Measurements from ENCODE around the gene HOXB5. TPM values are rescaled to one million over a fixed set of nuclear protein-coding genes. Genes with fewer than 3 reads are reported as not detected.

The HOXB5 gene
- total RNA-seq, 2 experiments from 2014 or later: not detected

DNA sequence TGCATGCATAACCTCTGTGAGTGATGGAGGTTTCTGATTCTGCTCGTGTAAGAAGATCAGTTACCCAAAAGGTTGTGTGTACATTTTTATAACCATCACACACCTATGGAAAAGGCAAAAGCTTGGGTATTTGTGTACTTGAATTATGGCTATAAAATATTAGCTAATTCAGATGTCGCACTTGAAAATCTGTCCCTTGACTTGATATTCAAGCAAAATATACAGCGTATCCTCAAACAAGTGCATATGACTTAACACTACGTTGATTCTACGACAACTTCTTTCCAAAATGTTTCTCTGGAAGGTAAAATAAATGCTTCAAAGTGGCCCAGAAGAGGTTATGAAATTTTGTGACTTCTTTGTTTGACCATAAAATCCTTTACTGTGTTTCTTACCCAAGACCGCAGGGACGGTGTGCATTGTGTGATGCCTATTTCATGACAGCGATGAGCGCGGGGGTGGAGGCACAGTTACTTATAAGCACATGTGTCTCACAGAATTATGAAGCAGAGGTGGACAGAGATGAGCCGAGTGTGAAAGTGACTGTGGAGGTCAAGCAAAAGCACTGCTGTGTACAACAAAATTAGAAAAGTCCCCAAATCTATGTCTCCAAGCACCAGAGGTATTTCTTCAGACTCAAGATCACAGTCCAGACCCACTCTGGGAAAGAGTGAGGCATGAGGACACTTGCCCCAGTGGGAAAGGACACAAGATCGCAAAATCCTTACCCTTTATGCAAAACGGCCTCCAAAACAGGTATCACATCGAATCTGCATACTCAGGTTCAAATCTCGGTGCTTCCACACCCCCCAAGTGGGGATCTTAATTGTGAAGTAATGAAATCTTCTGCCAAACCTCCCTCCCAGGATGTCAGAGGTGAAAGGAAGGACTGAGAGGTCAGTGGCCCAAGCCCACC is 36.7 kb upstream of the HOXB5 start:
- H3K27me3 Mint-ChIP-seq: peaks cover 98% of the 10 kb centered on the region
- H3K36me3 Mint-ChIP-seq (ENCODE audit: low read depth): no peaks in the 10 kb centered on the region
- TF ChIP-seq, protein P1, sequence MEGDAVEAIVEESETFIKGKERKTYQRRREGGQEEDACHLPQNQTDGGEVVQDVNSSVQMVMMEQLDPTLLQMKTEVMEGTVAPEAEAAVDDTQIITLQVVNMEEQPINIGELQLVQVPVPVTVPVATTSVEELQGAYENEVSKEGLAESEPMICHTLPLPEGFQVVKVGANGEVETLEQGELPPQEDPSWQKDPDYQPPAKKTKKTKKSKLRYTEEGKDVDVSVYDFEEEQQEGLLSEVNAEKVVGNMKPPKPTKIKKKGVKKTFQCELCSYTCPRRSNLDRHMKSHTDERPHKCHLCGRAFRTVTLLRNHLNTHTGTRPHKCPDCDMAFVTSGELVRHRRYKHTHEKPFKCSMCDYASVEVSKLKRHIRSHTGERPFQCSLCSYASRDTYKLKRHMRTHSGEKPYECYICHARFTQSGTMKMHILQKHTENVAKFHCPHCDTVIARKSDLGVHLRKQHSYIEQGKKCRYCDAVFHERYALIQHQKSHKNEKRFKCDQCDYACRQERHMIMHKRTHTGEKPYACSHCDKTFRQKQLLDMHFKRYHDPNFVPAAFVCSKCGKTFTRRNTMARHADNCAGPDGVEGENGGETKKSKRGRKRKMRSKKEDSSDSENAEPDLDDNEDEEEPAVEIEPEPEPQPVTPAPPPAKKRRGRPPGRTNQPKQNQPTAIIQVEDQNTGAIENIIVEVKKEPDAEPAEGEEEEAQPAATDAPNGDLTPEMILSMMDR (IDR thresholded peaks at IDR 0.05): no peak
- peaks cover 88 to 97% of the 10 kb centered on the region in 2 experiments for H3K27me3 ChIP-seq (ENCODE audit: control insufficient read depth in 1 of 2, insufficient read depth in 2 of 2, low read length in 2 of 2)
- H3K36me3 ChIP-seq (ENCODE audit: insufficient read depth, low read length): no peaks in the 10 kb centered on the region
- CTCF ChIA-PET: no interaction called here
- ATAC-seq (ENCODE audit: poor library complexity) (no peak), DNase-seq (no peak)
- peaks cover 33% of the 10 kb centered on the region for H3K4me1 ChIP-seq (ENCODE audit: insufficient read depth, low read length)
- intact Hi-C loops (cut with DNase I, micrococcal nuclease): no loop called here
- H3K9me3 Mint-ChIP-seq: no peaks in the 10 kb centered on the region
- no peak overlapping the region for H3K27ac ChIP-seq (ENCODE audit: low read depth in 1 of 2, low read length in 2 of 2)
- no peak overlapping the region for H3K27ac Mint-ChIP-seq
- POLR2A ChIA-PET: interaction anchor here (1.4 kb wide), 1 partner anchor 314 kb away, joined by 3 read pairs; the partner anchor contains the start of gene SNF8
- peaks cover 0 to 24% of the 10 kb centered on the region in 2 experiments for H3K9me3 ChIP-seq (ENCODE audit: control insufficient read depth in 1 of 2, insufficient read depth in 1 of 2, low read length in 2 of 2)
- peaks cover 21% of the 10 kb centered on the region for H3K4me1 Mint-ChIP-seq (ENCODE audit: low read depth)
- no peak overlapping the region for H3K4me3 ChIP-seq (ENCODE audit: low read length)
- no peak overlapping the region for H3K4me3 Mint-ChIP-seq

DNA sequence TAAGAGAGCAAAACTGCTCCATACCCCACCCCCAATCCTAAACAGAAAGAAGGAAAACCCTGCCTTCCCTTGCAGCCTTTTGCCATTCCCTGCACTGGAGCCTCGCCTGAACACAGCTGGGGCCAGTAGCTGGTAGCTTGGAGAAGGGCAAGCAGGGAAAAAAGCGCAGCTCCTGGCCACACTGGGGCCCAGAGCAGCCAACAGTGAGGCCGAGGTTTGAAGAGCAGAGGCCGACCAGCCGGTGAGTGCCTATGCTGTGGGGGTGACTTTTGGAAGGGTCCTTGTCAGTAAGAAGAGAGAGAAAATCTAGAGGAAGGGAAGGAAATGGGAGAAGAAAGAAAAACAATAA is 35.8 kb upstream of the HOXB5 start:
- POLR2A ChIA-PET: interaction anchor here (1.1 to 1.4 kb wide), 2 partner anchors 10 to 315 kb away, joined by 3 read pairs; partner anchors contain the start of gene SNF8
- H3K9me3 ChIP-seq (ENCODE audit: control insufficient read depth in 1 of 2, insufficient read depth in 1 of 2, low read length in 2 of 2): peaks cover 0 to 22% of the 10 kb centered on the region in 2 experiments
- no peak overlapping the region for H3K4me3 ChIP-seq (ENCODE audit: low read length)
- peaks cover 98% of the 10 kb centered on the region for H3K27me3 Mint-ChIP-seq
- no peaks in the 10 kb centered on the region for H3K36me3 ChIP-seq (ENCODE audit: insufficient read depth, low read length)
- H3K27ac Mint-ChIP-seq: no peak overlapping the region
- peaks cover 21% of the 10 kb centered on the region for H3K4me1 Mint-ChIP-seq (ENCODE audit: low read depth)
- H3K4me3 Mint-ChIP-seq: no peak overlapping the region
- H3K27ac ChIP-seq (ENCODE audit: low read depth in 1 of 2, low read length in 2 of 2): no peak overlapping the region
- peaks cover 86 to 97% of the 10 kb centered on the region in 2 experiments for H3K27me3 ChIP-seq (ENCODE audit: control insufficient read depth in 1 of 2, insufficient read depth in 2 of 2, low read length in 2 of 2)
- no peaks in the 10 kb centered on the region for H3K9me3 Mint-ChIP-seq
- peaks cover 40% of the 10 kb centered on the region for H3K4me1 ChIP-seq (ENCODE audit: insufficient read depth, low read length)
- no peaks in the 10 kb centered on the region for H3K36me3 Mint-ChIP-seq (ENCODE audit: low read depth)
- DNase-seq (no peak), ATAC-seq (ENCODE audit: poor library complexity) (no peak)
- TF ChIP-seq, protein P1 (IDR thresholded peaks at IDR 0.05): no peak
- intact Hi-C loops (cut with DNase I, micrococcal nuclease): no loop called here
- CTCF ChIA-PET: no interaction called here

DNA sequence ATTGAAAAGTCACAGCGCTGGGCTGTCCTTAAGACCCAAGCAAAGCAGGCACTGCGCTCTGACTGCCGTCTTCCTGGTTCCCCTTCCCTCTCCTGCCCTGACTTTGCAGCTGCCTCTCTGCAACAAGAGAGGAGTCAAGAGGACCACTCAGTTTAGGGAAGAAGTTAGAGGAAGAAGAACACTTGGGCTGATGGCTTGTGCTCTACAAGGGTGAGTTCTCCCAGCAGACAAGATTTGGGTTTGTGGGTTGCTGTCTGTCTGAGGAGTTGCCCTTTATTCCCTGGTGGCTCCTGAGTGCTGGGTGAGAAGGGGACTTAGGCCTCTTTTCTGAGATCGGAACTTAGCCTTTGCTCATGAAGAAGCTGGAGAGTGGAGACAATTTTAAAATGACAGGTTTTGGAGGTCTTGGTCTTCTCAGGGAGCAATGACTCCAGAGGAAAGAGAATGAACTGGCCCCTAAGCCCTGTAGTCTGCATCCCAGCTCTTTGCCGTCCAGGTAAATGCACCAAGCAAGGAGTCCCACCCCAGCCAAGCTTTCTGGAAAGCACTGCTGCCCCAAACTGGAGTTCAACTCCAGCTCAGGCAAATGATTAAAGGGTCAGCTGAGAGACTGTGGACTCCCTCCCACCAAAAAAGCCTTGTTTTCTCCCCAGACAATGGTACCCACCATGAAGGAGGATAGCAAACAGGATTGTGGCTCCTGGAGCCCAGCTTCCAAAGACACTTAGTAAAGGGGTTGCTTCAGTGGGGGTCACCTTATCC is 35.3 kb upstream of the HOXB5 start:
- Histone ChIP-seq H3K4me3 (ENCODE audit: low read length) (no peak overlapping the region), H3K27me3 (ENCODE audit: control insufficient read depth in 1 of 2, insufficient read depth in 2 of 2, low read length in 2 of 2) (peaks cover 86 to 97% of the 10 kb centered on the region in 2 experiments), H3K4me1 (ENCODE audit: insufficient read depth, low read length) (peaks cover 35% of the 10 kb centered on the region), H3K9me3 (ENCODE audit: control insufficient read depth in 1 of 2, insufficient read depth in 1 of 2, low read length in 2 of 2) (peaks cover 0 to 16% of the 10 kb centered on the region in 2 experiments), H3K27ac (ENCODE audit: low read depth in 1 of 2, low read length in 2 of 2) (no peak overlapping the region), H3K36me3 (ENCODE audit: insufficient read depth, low read length) (no peaks in the 10 kb centered on the region)
- intact Hi-C loops (cut with DNase I, micrococcal nuclease): no loop called here
- POLR2A ChIA-PET: interaction anchor here (1.1 to 1.8 kb wide), 3 partner anchors 8 to 316 kb away, joined by 3 to 4 read pairs (median 3); partner anchors contain the start of gene SNF8
- Mint-ChIP-seq H3K4me3 (no peak overlapping the region), H3K27me3 (peaks cover 97% of the 10 kb centered on the region), H3K9me3 (no peaks in the 10 kb centered on the region), H3K4me1 (ENCODE audit: low read depth) (peaks cover 21% of the 10 kb centered on the region), H3K27ac (no peak overlapping the region), H3K36me3 (ENCODE audit: low read depth) (no peaks in the 10 kb centered on the region)
- DNase-seq (peak in 1 of 14 experiments; percentile 19), ATAC-seq (ENCODE audit: poor library complexity) (no peak)
- CTCF ChIA-PET: no interaction called here
- TF ChIP-seq, protein P1 (IDR thresholded peaks at IDR 0.05): no peak

Data from CD4-positive, alpha-beta T cell (primary cell).